ENCODE results near the gene DAPK2.

- TF ChIP-seq CTCF (conservative IDR thresholded peaks at IDR 0.05 in 1 of 2, IDR thresholded peaks at IDR 0.05 in 1 of 2; ENCODE audit: low read depth in 1 of 2, low read length in 2 of 2): no peak
- TF ChIP-seq EZH2 (IDR thresholded peaks at IDR 0.05; ENCODE audit: low read length, missing control alignments): no peak
Measured at GRCh38 chr15:63986185-63986680, 60.1 kb downstream of the DAPK2 start.

Data from fibroblast of lung (primary cell).